ENCODE results near the gene C8G. TPM values are rescaled to one million over a fixed set of nuclear protein-coding genes. Genes with fewer than 3 reads are reported as not detected.

The C8G gene
- total and polyA plus RNA-seq, 2 of the 8 experiments (the other 6 are each of a cell fraction or from before 2014, with no cell fraction given): 0.62 to 0.80 TPM

GRCh38 chr9:136957461-136957860 is 12.4 kb downstream of the C8G start:
- Histone ChIP-seq H3K27me3 (replicated peaks in 1 of 4; ENCODE audit: control insufficient read depth in 3 of 4, extremely low read depth in 1 of 4, insufficient read depth in 3 of 4, low read length in 3 of 4) (no peaks in the 10 kb centered on the region), H4K91ac (replicated peaks; ENCODE audit: insufficient read length, low read length) (no peak overlapping the region), H3K14ac (ENCODE audit: insufficient read length) (no peak overlapping the region), H3K27ac (ENCODE audit: low read depth, low read length) (no peak overlapping the region), H3K9me3 (ENCODE audit: insufficient read depth in 2 of 2, low read depth in 1 of 2, low read length in 1 of 2) (no peaks in the 10 kb centered on the region), H3K79me1 (ENCODE audit: low read depth, low read length) (no peaks in the 10 kb centered on the region), H2BK15ac (ENCODE audit: low read length) (no peak overlapping the region), H4K20me1 (replicated peaks in 1 of 2; ENCODE audit: control insufficient read depth in 1 of 2, insufficient read depth in 2 of 2, low read length in 2 of 2) (peaks cover 0 to 6% of the 10 kb centered on the region in 2 experiments), H3K36me3 (ENCODE audit: control insufficient read depth in 2 of 4, insufficient read depth in 4 of 4, low read length in 3 of 4) (no peaks in the 10 kb centered on the region), H3K4ac (replicated peaks; ENCODE audit: insufficient read length, low read depth, low read length) (no peak overlapping the region), H2BK5ac (ENCODE audit: low read depth, low read length) (no peak overlapping the region), H4K8ac (ENCODE audit: extremely low read depth, insufficient read depth, low read length) (no peak overlapping the region; the same call in 1 of the 2 replicates), H4K5ac (ENCODE audit: insufficient read length, low read depth, low read length) (no peak overlapping the region), H3K23ac (ENCODE audit: insufficient read length) (no peak overlapping the region), H3K79me2 (ENCODE audit: control insufficient read depth in 1 of 2, insufficient read depth in 2 of 2, low read length in 2 of 2) (no peaks in the 10 kb centered on the region), H2AK5ac (ENCODE audit: low read depth, low read length) (no peak overlapping the region), H2AFZ (ENCODE audit: low read length) (no peak overlapping the region), H3K4me3 (ENCODE audit: extremely low read depth in 1 of 4, insufficient read depth in 2 of 4, low read depth in 3 of 4, low read length in 4 of 4) (no peak overlapping the region), H3K4me1 (replicated peaks in 1 of 4; ENCODE audit: control insufficient read depth in 3 of 4, insufficient read depth in 4 of 4, low read length in 3 of 4) (peaks cover 0 to 2% (median 0%) of the 10 kb centered on the region in 4 experiments; a peak in 2 of 7 replicates), H2BK12ac (ENCODE audit: low read depth, low read length) (no peak overlapping the region), H2BK120ac (replicated peaks; ENCODE audit: low read depth, low read length) (no peak overlapping the region), H2BK20ac (ENCODE audit: low read length) (no peak overlapping the region), H3K4me2 (ENCODE audit: insufficient read depth in 1 of 2, low read depth in 2 of 2, low read length in 2 of 2) (no peak overlapping the region), H3K18ac (ENCODE audit: extremely low read depth, low read length) (no peak overlapping the region), H3K23me2 (ENCODE audit: low read depth, low read length) (peaks cover 12% of the 10 kb centered on the region; the same call in 1 of the 2 replicates), H3K9ac (replicated peaks in 1 of 4; ENCODE audit: extremely low read depth in 1 of 4, low read depth in 3 of 4, low read length in 3 of 4) (no peak overlapping the region), H3K56ac (replicated peaks; ENCODE audit: insufficient read length, low read depth, low read length) (no peak overlapping the region)
- WGBS, 2 experiments (ENCODE audit: extremely low coverage in 1 of 2, insufficient coverage in 1 of 2, insufficient read length in 1 of 2, insufficient replicate concordance in 2 of 2, low coverage in 1 of 2, low lambda C conversion rate in 2 of 2, missing lambda C conversion rate in 1 of 2): 100% methylated on average over 1 of the region's 1 CpG; no CpG with 5 or more reads in 1 of the 2 experiments
- FAIRE-seq: no peak
- ChIA-PET POLR2A (ENCODE audit: partially characterized antibody) (no interaction called here), CTCF (ENCODE audit: partially characterized antibody) (interaction anchor here (5.1 kb wide), 1 partner anchor 9 kb away, joined by 31 read pairs; no protein-coding TSS in a partner anchor)
- TF ChIP-seq RBBP5 (IDR thresholded peaks at IDR 0.05; ENCODE audit: borderline replicate concordance, low read depth, low read length) (no peak), KDM5A (IDR thresholded peaks at IDR 0.05; ENCODE audit: low read length) (no peak), SRF (IDR thresholded peaks at IDR 0.05; ENCODE audit: low read depth, low read length) (no peak)
- no peak for DNase-seq (ENCODE audit: low read depth in 1 of 2, low spot score in 2 of 2)
